Measurements from ENCODE around the gene SPPL2A. TPM values are rescaled to one million over a fixed set of nuclear protein-coding genes. Genes with fewer than 3 reads are reported as not detected.
A peak's percentile ranks its signal among the peaks of the same experiment; 100 is the strongest.

SPPL2A gene
- total RNA-seq, 1 donor from 2014 or later = 94.3 TPM

- DNase-seq (ENCODE audit: low spot score) = no peak
These were observed 78.1 kb downstream of the SPPL2A start for GRCh38 chr15:50687302-50687902.

- peak; percentile 90 for DNase-seq (ENCODE audit: low spot score)
These were observed 78.8 kb downstream of the SPPL2A start, which contains the start of gene TRPM7 for GRCh38 chr15:50686469-50687301. Gene TRPM7 (minus strand): TSS chr15:50686797. CDS start chr15:50686533, 264 bp downstream.

- peak; percentile 42 for DNase-seq (ENCODE audit: low spot score)
These were observed 79.5 kb downstream of the SPPL2A start for GRCh38 chr15:50685976-50686468.

GRCh38 chr15:50685191-50685975 is 80.1 kb downstream of the SPPL2A start:
- DNase-seq (ENCODE audit: low spot score) = no peak

- no peak for DNase-seq (ENCODE audit: low spot score)
These were observed 84.0 kb downstream of the SPPL2A start for GRCh38 chr15:50681467-50681866.

- DNase-seq (ENCODE audit: low spot score) = no peak
These were observed 88.6 kb downstream of the SPPL2A start for GRCh38 chr15:50676799-50677483.

- no peak for DNase-seq (ENCODE audit: low spot score)
These were observed 89.9 kb downstream of the SPPL2A start for GRCh38 chr15:50675535-50676144.

- no peak for DNase-seq (ENCODE audit: low spot score)
These were observed 95.4 kb downstream of the SPPL2A start for GRCh38 chr15:50670115-50670514.

- no peak for DNase-seq (ENCODE audit: low spot score)
These were observed 95.9 kb downstream of the SPPL2A start for GRCh38 chr15:50669611-50670010.

GRCh38 chr15:50665938-50666337 is 99.6 kb downstream of the SPPL2A start:
- DNase-seq (ENCODE audit: low spot score) = no peak

GRCh38 chr15:50655555-50655954 is 110.0 kb downstream of the SPPL2A start:
- DNase-seq (ENCODE audit: low spot score) = no peak

GRCh38 chr15:50653156-50653743 is 112.3 kb downstream of the SPPL2A start:
- DNase-seq (ENCODE audit: low spot score) = no peak

GRCh38 chr15:50652671-50653070 is 112.8 kb downstream of the SPPL2A start:
- DNase-seq (ENCODE audit: low spot score) = no peak

Other genes starting within 250 kb of the SPPL2A start
- gene USP50, start 219.0 kb downstream of the SPPL2A start, total RNA-seq = 0.20 TPM
- gene TRPM7, start 78.9 kb downstream of the SPPL2A start, total RNA-seq = 33.6 TPM
- gene AP4E1, start 143.0 kb upstream of the SPPL2A start, total RNA-seq = 7.3 TPM

Measured in mucosa of gallbladder (tissue), 1 donor.